Measurements from ENCODE around the gene CERKL.

CERKL gene

DNA sequence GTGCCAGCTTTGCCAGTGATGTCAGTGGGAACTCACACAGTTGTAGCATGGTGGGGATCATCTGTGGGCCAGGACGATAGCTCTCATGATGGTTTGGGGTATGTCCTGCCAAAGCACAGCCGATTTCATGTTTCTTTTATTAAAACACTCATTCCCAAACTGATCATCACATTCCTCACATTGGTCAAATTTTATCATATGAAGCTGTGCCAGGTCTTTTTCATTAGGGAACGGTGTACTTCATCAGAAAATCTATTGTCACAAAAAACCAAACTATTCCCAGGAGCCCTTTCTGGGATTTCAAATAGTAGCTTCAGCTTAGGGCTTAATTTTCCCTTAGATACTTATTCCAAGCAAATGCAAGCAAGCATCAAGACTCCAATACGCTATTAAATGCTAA is 157.7 kb downstream of the CERKL start:
- H3K4me3 Mint-ChIP-seq: no peak overlapping the region
- no peak overlapping the region for H3K27ac Mint-ChIP-seq (ENCODE audit: low read depth)
- ATAC-seq (replicated peaks; ENCODE audit: extremely low read depth, poor library complexity, severe bottlenecking) (no peak), DNase-seq (ENCODE audit: low spot score in 2 of 2) (no peak)
- no peaks in the 10 kb centered on the region for H3K9me3 Mint-ChIP-seq
- peaks cover 50% of the 10 kb centered on the region for H3K36me3 Mint-ChIP-seq (ENCODE audit: insufficient read depth)
- H3K27me3 Mint-ChIP-seq: no peaks in the 10 kb centered on the region
- no peaks in the 10 kb centered on the region for H3K4me1 Mint-ChIP-seq
